GM20000 (cell line): ENCODE measurements around the gene PPP1R27.

ENCODE experiments used
- DNase-seq: peaks from one replicate; pipeline ENCODE4 v3.0.0; 2012; ENCODE audit warnings: low spot score
- CTCF ChIP-seq: IDR thresholded peaks from 2 replicates; pipeline ENCODE4 v1.5.1; 2012; ENCODE audit warnings: mild to moderate bottlenecking, control low read depth; ENCODE audit errors: extremely low read depth, missing control alignments

PPP1R27 gene

GRCh38 chr17:81859906-81860755 lies 25.3 kb upstream of the PPP1R27 start, which contains the start of gene P4HB:
Gene P4HB, minus strand, starts transcription at chr17:81860535. Its CDS starts 64 bp downstream, at chr17:81860471.
- DNase-seq = no peak
- no peak for TF ChIP-seq CTCF

DNA sequence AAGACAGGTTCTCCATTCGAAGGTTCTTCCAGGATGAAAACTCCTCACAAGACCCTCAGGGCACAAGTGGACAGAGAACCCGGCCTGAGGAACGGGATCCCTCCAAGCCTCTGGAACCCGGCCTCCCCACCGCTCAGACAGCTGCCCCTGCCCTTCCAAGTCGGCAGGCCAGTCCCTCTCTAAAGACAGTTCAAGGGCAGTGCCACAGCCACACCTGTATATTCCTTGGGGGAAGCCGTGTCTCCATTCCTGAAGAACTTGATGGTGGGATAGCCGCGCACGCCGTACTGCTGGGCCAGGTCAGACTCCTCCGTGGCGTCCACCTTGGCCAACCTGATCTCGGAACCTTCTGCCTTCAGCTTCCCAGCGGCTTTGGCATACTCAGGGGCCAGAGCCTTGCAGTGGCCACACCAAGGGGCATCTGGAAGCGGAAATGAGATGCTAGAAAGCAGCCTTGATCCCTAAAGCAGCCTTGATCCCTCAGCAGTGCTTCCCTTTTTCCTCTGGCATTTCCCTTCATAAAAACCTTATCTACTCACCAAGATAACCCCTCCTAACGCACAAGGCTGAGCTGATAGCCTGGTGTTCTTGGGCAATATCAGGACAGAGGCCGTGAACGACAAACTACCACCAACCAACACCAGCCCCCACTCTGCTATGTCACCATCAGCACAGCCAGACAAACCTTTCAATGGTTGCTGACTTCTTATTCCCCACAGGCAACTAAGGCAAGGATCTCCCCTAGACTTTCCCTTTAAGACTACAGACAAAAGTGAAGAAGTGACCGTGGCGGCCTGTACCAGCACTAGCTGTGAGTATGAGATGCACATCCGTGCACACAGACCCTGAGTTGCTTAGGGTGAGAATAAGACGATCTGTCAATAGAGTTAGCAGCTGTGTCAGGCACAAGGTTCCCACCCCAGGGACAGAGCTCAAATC lies 24.4 kb upstream of the PPP1R27 start:
- no peak for DNase-seq
- TF ChIP-seq CTCF = no peak

DNA sequence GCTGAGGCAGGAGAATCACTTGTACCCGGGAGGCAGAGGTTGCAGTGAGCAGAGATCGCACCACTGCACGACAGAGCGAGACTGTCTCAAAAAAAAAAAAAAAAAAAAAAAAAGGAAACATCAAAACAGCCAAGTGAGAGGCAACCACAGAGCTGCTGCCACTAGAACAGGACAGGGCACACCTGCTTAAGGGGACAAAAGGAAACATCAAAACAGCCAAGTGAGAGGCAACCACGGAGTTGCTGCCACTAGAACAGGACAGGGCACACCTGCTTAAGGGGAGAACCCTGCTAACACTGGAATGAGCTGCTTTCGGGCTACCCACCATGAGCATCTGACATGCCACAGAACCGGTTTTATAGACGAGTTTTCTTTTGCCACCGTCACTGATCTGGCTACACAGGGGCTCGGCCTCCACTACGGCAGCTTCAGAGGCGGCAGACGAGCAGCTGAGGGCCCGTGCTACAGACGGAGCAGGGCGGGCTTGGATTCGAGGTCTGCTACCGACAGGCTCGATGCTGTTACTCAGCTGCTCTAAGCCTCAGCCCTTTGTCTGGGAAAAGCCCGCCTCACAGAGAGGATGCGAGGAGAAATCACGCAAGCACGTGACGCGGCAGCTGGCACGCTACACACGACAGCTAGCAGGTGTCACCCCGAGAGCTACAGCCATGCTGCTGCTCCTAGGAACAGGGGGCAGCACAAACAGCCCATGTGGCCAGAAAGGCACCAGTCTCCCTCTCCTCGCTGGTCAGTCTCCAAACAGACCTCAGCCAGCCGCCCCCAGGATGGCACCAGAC lies 23.5 kb upstream of the PPP1R27 start:
- no peak for DNase-seq
- TF ChIP-seq CTCF = no peak

DNA sequence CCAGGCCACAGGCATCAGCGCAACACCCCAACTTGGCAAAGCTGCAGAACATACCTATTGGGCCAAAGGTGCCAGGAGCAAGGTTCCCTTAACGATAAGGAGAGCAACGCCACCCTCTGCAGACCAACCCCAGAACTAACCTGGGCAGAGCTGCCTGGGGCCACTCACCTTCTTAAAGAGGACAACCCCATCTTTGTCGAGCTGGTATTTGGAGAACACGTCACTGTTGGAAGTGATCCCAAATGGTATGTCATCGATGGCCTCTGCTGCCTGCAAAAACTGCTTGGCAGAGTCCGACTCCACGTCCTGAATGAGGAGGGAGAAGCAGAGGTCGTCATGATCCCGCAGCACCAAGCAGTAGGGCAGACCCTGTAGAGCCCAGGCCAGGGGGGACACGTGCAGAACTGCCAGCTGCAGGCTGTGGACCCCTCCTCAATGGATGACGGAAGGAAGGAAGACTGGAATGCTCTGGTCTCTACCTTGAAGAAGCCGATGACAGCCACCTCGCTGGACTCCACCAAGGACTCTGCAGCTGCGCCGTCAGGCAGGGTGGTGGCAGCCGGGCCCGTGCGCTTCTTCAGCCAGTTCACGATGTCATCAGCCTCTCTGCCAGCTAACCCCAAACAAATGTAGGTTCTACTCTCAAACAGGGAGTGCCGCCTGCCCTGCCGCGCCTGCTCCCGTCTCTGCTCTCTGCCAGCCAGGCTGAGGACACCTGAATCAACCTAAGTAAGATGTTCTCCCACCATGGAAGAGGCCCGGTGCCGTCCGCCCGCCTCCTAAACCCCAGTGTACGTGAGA lies 20.3 kb upstream of the PPP1R27 start:
- DNase-seq = no peak
- no peak for TF ChIP-seq CTCF

GRCh38 chr17:81852237-81852636 lies 17.4 kb upstream of the PPP1R27 start:
- no peak for TF ChIP-seq CTCF
- DNase-seq = no peak

DNA sequence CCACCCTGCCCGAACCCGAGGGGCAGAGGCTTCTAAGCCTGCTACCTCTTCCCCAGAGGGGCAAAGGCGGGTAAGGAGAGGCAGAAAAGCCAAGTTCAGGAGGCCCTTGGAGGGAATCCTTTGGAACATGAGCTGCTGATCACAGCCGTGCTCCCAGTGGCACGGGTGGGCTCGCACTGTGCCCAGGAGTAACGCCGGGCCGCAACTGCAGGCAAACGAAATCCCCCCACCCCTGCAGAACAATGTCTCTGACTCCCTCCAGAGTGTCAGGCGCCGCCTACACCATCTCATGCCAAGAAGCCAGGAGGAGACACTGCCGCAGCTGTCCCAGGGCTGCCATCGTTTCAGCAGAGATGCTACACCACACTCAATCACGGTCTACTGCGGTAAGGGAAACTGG lies 16.6 kb upstream of the PPP1R27 start:
- no peak for TF ChIP-seq CTCF
- DNase-seq = no peak
